DND-41 (cell line): ENCODE results near the gene MXI1.

Experiments
- EZH2 ChIP-seq: IDR thresholded peaks from 3 replicates; pipeline ENCODE4 v1.6.1; 2012; ENCODE audit warnings: borderline replicate concordance, low read depth, mild to moderate bottlenecking, moderate library complexity, low read length, inconsistent platforms; ENCODE audit not compliant: severe bottlenecking
- TF ChIP-seq, protein P1 (sequence below): IDR thresholded peaks from 2 replicates; pipeline ENCODE4 v1.5.1; 2012; ENCODE audit warnings: borderline replicate concordance, low read length, moderate library complexity, mild to moderate bottlenecking; ENCODE audit not compliant: poor library complexity, severe bottlenecking; ENCODE audit errors: extremely low read depth

DNA sequence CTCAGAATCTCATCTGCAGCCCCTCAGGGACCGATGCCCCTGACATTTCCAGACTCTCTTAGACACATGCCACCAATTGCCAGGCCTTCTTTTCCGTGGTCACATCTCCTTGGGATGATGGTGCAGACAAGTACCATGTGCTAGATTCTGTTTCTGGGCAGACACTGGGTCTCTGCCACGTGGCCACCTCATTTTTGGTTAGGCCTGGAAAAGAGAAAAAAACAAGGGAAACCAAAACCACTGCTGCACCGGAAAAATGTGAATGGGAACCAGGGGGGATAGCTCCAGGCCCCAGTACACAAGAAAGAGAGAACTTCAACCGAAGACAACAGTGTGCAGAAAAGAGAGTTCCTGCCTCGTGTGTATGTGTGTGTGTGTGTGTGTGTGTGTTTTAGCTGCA is 23.0 kb upstream of the MXI1 start:
- TF ChIP-seq, protein P1, sequence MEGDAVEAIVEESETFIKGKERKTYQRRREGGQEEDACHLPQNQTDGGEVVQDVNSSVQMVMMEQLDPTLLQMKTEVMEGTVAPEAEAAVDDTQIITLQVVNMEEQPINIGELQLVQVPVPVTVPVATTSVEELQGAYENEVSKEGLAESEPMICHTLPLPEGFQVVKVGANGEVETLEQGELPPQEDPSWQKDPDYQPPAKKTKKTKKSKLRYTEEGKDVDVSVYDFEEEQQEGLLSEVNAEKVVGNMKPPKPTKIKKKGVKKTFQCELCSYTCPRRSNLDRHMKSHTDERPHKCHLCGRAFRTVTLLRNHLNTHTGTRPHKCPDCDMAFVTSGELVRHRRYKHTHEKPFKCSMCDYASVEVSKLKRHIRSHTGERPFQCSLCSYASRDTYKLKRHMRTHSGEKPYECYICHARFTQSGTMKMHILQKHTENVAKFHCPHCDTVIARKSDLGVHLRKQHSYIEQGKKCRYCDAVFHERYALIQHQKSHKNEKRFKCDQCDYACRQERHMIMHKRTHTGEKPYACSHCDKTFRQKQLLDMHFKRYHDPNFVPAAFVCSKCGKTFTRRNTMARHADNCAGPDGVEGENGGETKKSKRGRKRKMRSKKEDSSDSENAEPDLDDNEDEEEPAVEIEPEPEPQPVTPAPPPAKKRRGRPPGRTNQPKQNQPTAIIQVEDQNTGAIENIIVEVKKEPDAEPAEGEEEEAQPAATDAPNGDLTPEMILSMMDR: no peak
- TF ChIP-seq EZH2: no peak
